H1 (cell line): Measurements from ENCODE around the gene LHCGR. TPM values are rescaled to one million over a fixed set of nuclear protein-coding genes. Genes with fewer than 3 reads are reported as not detected.

Experiments used
- CTCF ChIA-PET: fragments of 300-600 bp; sonication (Branson Sonifier 250); formaldehyde crosslinking; loops from one replicate; lab custom pipeline; 2021; ENCODE audit not compliant: partially characterized antibody; lab: Charles Lee
- POLR2A ChIA-PET: fragments of 300-600 bp; sonication (Branson Sonifier 250); formaldehyde crosslinking; loops from one replicate; lab custom pipeline; 2021; ENCODE audit warnings: inconsistent platforms; ENCODE audit not compliant: partially characterized antibody; lab: Charles Lee
- DNase-seq, 2 experiments: peaks; one replicate each; pipeline versions ENCODE4 v3.0.0 to v3.0.0-alpha.2; 2010 to 2022; ENCODE audit warnings: low spot score in 2 of 2, low read depth in 1 of 2, mixed read lengths in 1 of 2
- FAIRE-seq: peaks from 2 replicates; lab custom pipeline; 2011; peaks lifted over from hg19 to GRCh38; lab: Jason Lieb, UNC
- H2AFZ ChIP-seq: 2 replicates; pipeline ENCODE4 v1.8.1; 2012; ENCODE audit warnings: low read length, inconsistent platforms
- H2AK5ac ChIP-seq: 2 replicates; pipeline ENCODE4 v1.6.1; 2013; ENCODE audit warnings: low read depth, low read length
- H2BK120ac ChIP-seq: replicated peaks from 2 replicates; pipeline ENCODE3; 2013; ENCODE audit warnings: low read depth, low read length, inconsistent platforms
- H2BK12ac ChIP-seq: 2 replicates; pipeline ENCODE4 v1.6.1; 2013; ENCODE audit warnings: low read depth, low read length
- H2BK15ac ChIP-seq: 2 replicates; pipeline ENCODE4 v1.6.1; 2013; ENCODE audit warnings: low read length
- H2BK20ac ChIP-seq: 2 replicates; pipeline ENCODE4 v1.6.1; 2013; ENCODE audit warnings: low read length
- H2BK5ac ChIP-seq: 2 replicates; pipeline ENCODE4 v1.6.1; 2013; ENCODE audit warnings: low read depth, low read length
- H3K14ac ChIP-seq: 2 replicates; pipeline ENCODE4 v1.6.1; 2013; ENCODE audit warnings: inconsistent platforms; ENCODE audit not compliant: insufficient read length
- H3K18ac ChIP-seq: 2 replicates; pipeline ENCODE4 v1.6.1; 2013; ENCODE audit warnings: low read length; ENCODE audit errors: extremely low read depth
- H3K23ac ChIP-seq: 2 replicates; pipeline ENCODE4 v1.6.1; 2013; ENCODE audit warnings: inconsistent platforms; ENCODE audit not compliant: insufficient read length
- H3K23me2 ChIP-seq: 2 replicates; pipeline ENCODE4 v1.6.1; 2013; ENCODE audit warnings: low read depth, low read length
- H3K27ac ChIP-seq: 2 replicates; pipeline ENCODE4 v1.6.1; 2011; ENCODE audit warnings: low read depth, low read length, inconsistent platforms
- H3K27me3 ChIP-seq, 4 experiments: replicated peaks in 1 of 4; 1 replicate in 1 of 4; 2 replicates in 3 of 4; pipeline versions ENCODE4 v1.6.1 to v1.8.1; 2011 to 2013; ENCODE audit warnings: low read length in 3 of 4, mild to moderate bottlenecking in 3 of 4, inconsistent platforms in 2 of 4, mixed read lengths in 2 of 4, moderate library complexity in 1 of 4; ENCODE audit not compliant: control insufficient read depth in 3 of 4, insufficient read depth in 3 of 4; ENCODE audit errors: extremely low read depth in 1 of 4
- H3K36me3 ChIP-seq, 4 experiments: 2 replicates each; pipeline versions ENCODE4 v1.6.1 to v1.8.1; 2011 to 2013; ENCODE audit warnings: mild to moderate bottlenecking in 4 of 4, low read length in 3 of 4, moderate library complexity in 2 of 4, control low read depth in 1 of 4, inconsistent platforms in 1 of 4; ENCODE audit not compliant: insufficient read depth in 4 of 4, control insufficient read depth in 2 of 4
- H3K4ac ChIP-seq: replicated peaks from 2 replicates; pipeline ENCODE3; 2013; ENCODE audit warnings: low read length, low read depth, mixed read lengths, inconsistent platforms; ENCODE audit not compliant: insufficient read length
- H3K4me1 ChIP-seq, 4 experiments: replicated peaks in 1 of 4; 1 replicate in 1 of 4; 2 replicates in 3 of 4; pipeline versions ENCODE4 v1.6.1 to v1.8.1; 2011 to 2013; ENCODE audit warnings: low read length in 3 of 4, inconsistent platforms in 2 of 4, mixed read lengths in 1 of 4; ENCODE audit not compliant: insufficient read depth in 4 of 4, control insufficient read depth in 3 of 4
- H3K4me2 ChIP-seq, 2 experiments: 2 replicates each; pipeline versions ENCODE4 v1.6.1 to v1.8.1; 2011 to 2013; ENCODE audit warnings: low read depth in 2 of 2, low read length in 2 of 2, control low read depth in 1 of 2, inconsistent platforms in 1 of 2, mild to moderate bottlenecking in 1 of 2; ENCODE audit not compliant: insufficient read depth in 1 of 2
- H3K4me3 ChIP-seq, 4 experiments: fragments of 200-600, 300-600 bp in 1 of 4; sonication (generic), shearing (Covaris generic), sonication (Bioruptor Twin) in 1 of 4; 2 replicates each; pipeline versions ENCODE4 v1.5.1 to v1.8.1; 2011 to 2016; ENCODE audit warnings: low read length in 4 of 4, low read depth in 3 of 4, control low read depth in 2 of 4, inconsistent platforms in 2 of 4, mild to moderate bottlenecking in 2 of 4, mixed read lengths in 1 of 4, moderate library complexity in 1 of 4; ENCODE audit not compliant: insufficient read depth in 2 of 4; ENCODE audit errors: extremely low read depth in 1 of 4
- H3K56ac ChIP-seq: replicated peaks from 2 replicates; pipeline ENCODE3; 2013; ENCODE audit warnings: low read depth, mild to moderate bottlenecking, mixed read lengths, low read length, inconsistent platforms; ENCODE audit not compliant: insufficient read length
- H3K79me1 ChIP-seq: 2 replicates; pipeline ENCODE4 v1.6.1; 2013; ENCODE audit warnings: low read depth, low read length, control low read depth
- H3K79me2 ChIP-seq, 2 experiments: 2 replicates each; pipeline versions ENCODE4 v1.6.1 to v1.8.1; 2012 to 2013; ENCODE audit warnings: low read length in 2 of 2, mild to moderate bottlenecking in 2 of 2, inconsistent platforms in 1 of 2; ENCODE audit not compliant: insufficient read depth in 2 of 2, control insufficient read depth in 1 of 2
- H3K9ac ChIP-seq, 4 experiments: replicated peaks in 1 of 4; 1 replicate in 1 of 4; 2 replicates in 3 of 4; pipeline versions ENCODE4 v1.6.1 to v1.8.1; 2011 to 2013; ENCODE audit warnings: low read depth in 3 of 4, low read length in 3 of 4, control low read depth in 2 of 4, mild to moderate bottlenecking in 2 of 4, moderate library complexity in 2 of 4, inconsistent platforms in 1 of 4; ENCODE audit errors: extremely low read depth in 1 of 4
- H3K9me3 ChIP-seq, 2 experiments: 2 replicates each; pipeline versions ENCODE4 v1.6.1 to v1.8.1; 2012 to 2013; ENCODE audit warnings: mild to moderate bottlenecking in 2 of 2, moderate library complexity in 2 of 2, control low read depth in 1 of 2, inconsistent platforms in 1 of 2, low read depth in 1 of 2, low read length in 1 of 2, mixed read lengths in 1 of 2; ENCODE audit not compliant: insufficient read depth in 2 of 2
- H4K20me1 ChIP-seq, 2 experiments: replicated peaks in 1 of 2; 2 replicates each; pipeline versions ENCODE3 to v1.8.1; 2011 to 2013; ENCODE audit warnings: inconsistent platforms in 2 of 2, low read length in 2 of 2, mild to moderate bottlenecking in 1 of 2; ENCODE audit not compliant: insufficient read depth in 2 of 2, control insufficient read depth in 1 of 2
- H4K5ac ChIP-seq: 2 replicates; pipeline ENCODE4 v1.6.1; 2013; ENCODE audit warnings: low read length, low read depth, mixed read lengths, inconsistent platforms; ENCODE audit not compliant: insufficient read length
- H4K8ac ChIP-seq: 2 replicates; pipeline ENCODE4 v1.8.0; 2013; ENCODE audit warnings: mild to moderate bottlenecking, moderate library complexity, low read length, inconsistent platforms; ENCODE audit not compliant: insufficient read depth; ENCODE audit errors: extremely low read depth
- H4K91ac ChIP-seq: replicated peaks from 2 replicates; pipeline ENCODE3; 2013; ENCODE audit warnings: low read length, mixed read lengths, inconsistent platforms; ENCODE audit not compliant: insufficient read length
- JUN ChIP-seq: IDR thresholded peaks from 2 replicates; pipeline ENCODE4 v1.6.1; 2011; ENCODE audit warnings: low read depth, mild to moderate bottlenecking, improper control_type of control experiment, low read length
- TAF7 ChIP-seq: optimal IDR thresholded peaks from 2 replicates; pipeline ENCODE3; 2011; ENCODE audit warnings: low read depth, mild to moderate bottlenecking, inconsistent platforms, low read length, moderate library complexity, borderline replicate concordance
- YY1 ChIP-seq: IDR thresholded peaks from 2 replicates; pipeline ENCODE4 v1.6.1; 2011; ENCODE audit warnings: low read depth, mild to moderate bottlenecking, low read length
- WGBS, 2 experiments: shearing (Covaris generic) in 1 of 2; methylation state at CpG; one replicate each; pipeline versions ENCODE4 v1.1.6 to v1.1.7; 2013 to 2015; ENCODE audit warnings: low lambda C conversion rate in 2 of 2, mixed read lengths in 2 of 2, inconsistent platforms in 1 of 2, low coverage in 1 of 2, missing lambda C conversion rate in 1 of 2; ENCODE audit not compliant: insufficient replicate concordance in 2 of 2, insufficient coverage in 1 of 2, insufficient read length in 1 of 2; ENCODE audit errors: extremely low coverage in 1 of 2, missing lambda C conversion rate in 1 of 2; 5-methylcytosine and 5-hydroxymethylcytosine counted together
- polyA plus RNA-seq, 7 experiments: library from polyadenylated mRNA; depleted of rRNA in 3 of 7; stranded (reverse) in 5 of 7; unstranded in 2 of 7; fragments of >200 nt in 5 of 7; fragments of 200-250 nt in 2 of 7; gene quantifications; 1 replicate in 5 of 7; 2 replicates in 1 of 7; 4 replicates in 1 of 7; pipeline versions ENCODE4 v1.2.1 to v1.2.3, GENCODE V29; 2011 to 2013; ENCODE audit warnings: missing spikeins in 2 of 7, mixed read lengths in 2 of 7
- total RNA-seq: library from RNA; stranded (reverse); fragmentation: NEBNext Ultra II Directional; extraction: Animal tissue kit (Norgen Biotek cat#: 25700); gene quantifications from 2 replicates; pipeline ENCODE4 v1.2.1, GENCODE V29; 2021

The LHCGR gene
- total and polyA plus RNA-seq, 2 of the 8 experiments (the other 6 are each of a cell fraction or from before 2014, with no cell fraction given), result 0.30 to 0.73 TPM

DNA sequence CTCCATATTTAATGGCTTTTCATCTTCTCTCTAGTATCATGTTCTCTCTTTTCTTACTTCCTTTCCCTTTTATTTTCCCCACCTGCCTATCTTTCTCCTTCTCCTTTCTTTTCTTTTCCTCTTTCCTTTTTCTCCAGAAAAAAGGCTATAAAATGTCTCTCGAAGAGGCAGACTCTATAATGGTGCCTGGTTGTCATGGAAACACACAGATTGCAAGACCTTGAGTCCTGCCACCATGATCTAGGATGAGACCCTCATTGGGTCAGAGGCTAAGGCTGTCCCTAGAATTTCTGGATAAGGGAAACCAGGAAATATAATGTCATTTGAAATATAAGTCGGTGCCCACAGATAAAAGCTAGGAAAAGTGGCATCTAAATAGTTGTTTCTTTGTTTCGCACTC lies 36.5 kb upstream of the LHCGR start:
- no peak overlapping the region for H3K27ac ChIP-seq
- H3K27me3 ChIP-seq, result no peaks in the 10 kb centered on the region
- no peaks in the 10 kb centered on the region for H3K79me1 ChIP-seq
- no peak overlapping the region for H3K18ac ChIP-seq
- TF ChIP-seq TAF7 (no peak), YY1 (0 out of 2 replicates have a peak, but pooled peaks have one; percentile 15), JUN (no peak)
- TF ChIP-seq, all 59 proteins: peak for 1
- no peak overlapping the region for H3K9ac ChIP-seq
- no peak overlapping the region for H2BK15ac ChIP-seq
- no peak overlapping the region for H2BK12ac ChIP-seq
- H3K36me3 ChIP-seq, result no peaks in the 10 kb centered on the region
- no peak for FAIRE-seq
- H3K4ac ChIP-seq, result no peak overlapping the region
- no peak overlapping the region for H3K23ac ChIP-seq
- no peak overlapping the region for H2BK5ac ChIP-seq
- H2BK20ac ChIP-seq, result no peak overlapping the region
- no peak overlapping the region for H2AFZ ChIP-seq
- H4K8ac ChIP-seq, result no peak overlapping the region
- H4K20me1 ChIP-seq, result no peaks in the 10 kb centered on the region
- H3K14ac ChIP-seq, result no peak overlapping the region
- H3K4me2 ChIP-seq, result no peak overlapping the region
- no peaks in the 10 kb centered on the region for H3K79me2 ChIP-seq
- ChIA-PET POLR2A (no interaction called here), CTCF (no interaction called here)
- no peak overlapping the region for H3K4me3 ChIP-seq
- no peak overlapping the region for H3K56ac ChIP-seq
- no peak overlapping the region for H2BK120ac ChIP-seq
- H3K9me3 ChIP-seq, result no peaks in the 10 kb centered on the region
- no peak overlapping the region for H2AK5ac ChIP-seq
- H3K23me2 ChIP-seq, result no peaks in the 10 kb centered on the region; the same call in 1 of the 2 replicates
- no peak overlapping the region for H4K91ac ChIP-seq
- H3K4me1 ChIP-seq, result peaks cover 0 to 11% (median 6%) of the 10 kb centered on the region in 4 experiments; a peak in 3 of 7 replicates
- DNase-seq, result no peak
- no peak overlapping the region for H4K5ac ChIP-seq
- WGBS, 2 experiments, result 92% methylated on average over 3 of the region's 3 CpGs; no CpG with 5 or more reads in 1 of the 2 experiments
